MCF 10A (cell line): ENCODE data around the gene ELOVL5. TPM values are rescaled to one million over a fixed set of nuclear protein-coding genes. Genes with fewer than 3 reads are reported as not detected.

Source experiments
- BruUV-seq: library from RNA; stranded (reverse); fragments of 400-500 nt; replicated peaks from 2 replicates; lab custom pipeline; 2021; lab: Mats Ljungman, UMichigan
- CTCF ChIA-PET: fragments of 300-600 bp; sonication (Branson Sonifier 250); formaldehyde crosslinking; extraction: SDS; loops from one replicate; lab custom pipeline; 2021; ENCODE audit warnings: antibody characterized with exemption, inconsistent platforms; lab: Yijun Ruan, JAX
- POLR2A ChIA-PET: fragments of 300-600, 350-650 bp; sonication (Branson Sonifier 250); formaldehyde crosslinking; extraction: SDS; loops from one replicate; lab custom pipeline; 2020; ENCODE audit warnings: antibody characterized with exemption, inconsistent platforms; lab: Yijun Ruan, JAX
- DNase-seq: peaks from one replicate; pipeline ENCODE4 v3.0.0-alpha.2; 2018; ENCODE audit not compliant: unreplicated experiment
- H3K27ac Mint-ChIP-seq: one replicate; pipeline ENCODE4 v1.8.0; 2022; ENCODE audit warnings: mild to moderate bottlenecking, low read depth, mixed read lengths; ENCODE audit not compliant: unreplicated experiment
- H3K27me3 Mint-ChIP-seq: one replicate; pipeline ENCODE4 v1.8.0; 2022; ENCODE audit warnings: mixed read lengths; ENCODE audit not compliant: insufficient read depth, unreplicated experiment
- H3K36me3 Mint-ChIP-seq: one replicate; pipeline ENCODE4 v1.8.0; 2022; ENCODE audit warnings: mild to moderate bottlenecking, moderate library complexity, mixed read lengths; ENCODE audit not compliant: insufficient read depth, unreplicated experiment
- H3K4me1 Mint-ChIP-seq: one replicate; pipeline ENCODE4 v1.8.0; 2022; ENCODE audit warnings: mixed read lengths; ENCODE audit not compliant: insufficient read depth, unreplicated experiment
- H3K4me3 Mint-ChIP-seq: one replicate; pipeline ENCODE4 v1.8.0; 2022; ENCODE audit warnings: mild to moderate bottlenecking, moderate library complexity, mixed read lengths; ENCODE audit not compliant: unreplicated experiment
- H3K9me3 Mint-ChIP-seq: one replicate; pipeline ENCODE4 v1.8.0; 2022; ENCODE audit warnings: mixed read lengths; ENCODE audit not compliant: unreplicated experiment
- CTCF ChIP-seq: fragments of 200-600 bp; IDR thresholded peaks from one replicate; pipeline ENCODE4 v1.8.0; 2022; ENCODE audit warnings: antibody characterized with exemption, mild to moderate bottlenecking; ENCODE audit not compliant: unreplicated experiment
- intact Hi-C: fragments of 100-400 bp; cut with micrococcal nuclease; formaldehyde crosslinking; loops from 2 replicates; pipeline ENCODE4 v1.14.1; 2022
- total RNA-seq: library from RNA; stranded (reverse); gene quantifications from 2 replicates; pipeline ENCODE4 v1.2.3, GENCODE V29; 2022

ELOVL5 gene
- total RNA-seq, 1 experiment from 2014 or later = 58.3 TPM

- H3K9me3 Mint-ChIP-seq = no peaks in the 10 kb centered on the region
- peak; percentile 65 for DNase-seq
- peaks cover 41% of the 10 kb centered on the region for H3K4me1 Mint-ChIP-seq
- no peaks in the 10 kb centered on the region for H3K27me3 Mint-ChIP-seq
- H3K27ac Mint-ChIP-seq = peak overlapping the region; percentile 89
- BruUV-seq = no TSS peak
- no peak for TF ChIP-seq CTCF
- ChIA-PET POLR2A (interaction anchor here (0.7 to 3.1 kb wide), 13 partner anchors 11 to 492 kb away, joined by 3 to 22 read pairs (median 3); partner anchors contain the start of genes ELOVL5 and LRRC1), CTCF (interaction anchor here (0.8 to 1.8 kb wide), 4 partner anchors 180 to 348 kb away, joined by 3 to 4 read pairs (median 4); no protein-coding TSS in a partner anchor)
- peak overlapping the region; percentile 58 for H3K4me3 Mint-ChIP-seq
- intact Hi-C loops = loop anchor here (1.0 kb wide), 1 partner anchor 46 kb away; no protein-coding TSS in a partner anchor
- H3K36me3 Mint-ChIP-seq = peaks cover 6% of the 10 kb centered on the region
These were observed 45.9 kb downstream of the ELOVL5 start for GRCh38 chr6:53302678-53303360.

DNA sequence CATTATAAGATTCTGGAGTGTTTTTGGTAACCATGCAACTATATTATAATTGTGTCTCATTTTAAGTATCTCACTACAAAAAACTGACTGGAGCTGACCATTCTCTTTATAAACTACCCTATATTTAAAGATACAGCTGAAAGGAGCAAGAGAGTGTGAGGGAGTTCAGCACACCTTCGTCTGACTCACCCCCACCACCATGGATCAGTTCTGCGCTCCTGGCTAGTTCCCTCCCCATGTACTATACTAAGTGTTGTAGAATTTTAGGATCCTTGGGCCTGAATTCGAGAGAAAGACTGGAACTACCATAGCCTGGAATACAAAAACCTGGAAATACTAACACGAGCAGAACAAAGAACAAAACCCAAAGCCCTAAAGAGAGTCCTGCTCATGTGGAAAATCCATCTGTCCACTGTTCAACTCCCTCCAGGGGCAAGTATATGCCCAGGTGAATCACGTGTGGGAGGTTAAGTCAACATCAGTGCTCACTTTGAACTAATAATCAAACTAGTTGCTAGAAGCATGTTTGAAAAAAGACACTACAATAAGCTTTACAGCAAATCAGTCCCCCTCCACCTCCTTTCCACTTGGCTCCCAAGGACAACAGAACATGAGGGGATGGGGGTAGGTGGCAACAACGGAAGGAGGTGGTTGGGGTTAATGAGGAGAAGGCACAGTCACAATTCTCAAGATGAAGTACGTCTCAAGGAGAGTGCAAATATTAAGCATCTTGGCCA lies 46.8 kb downstream of the ELOVL5 start:
- ChIA-PET CTCF (interaction anchor here (0.6 to 1.8 kb wide), 10 partner anchors 24 to 433 kb away, joined by 3 to 7 read pairs (median 3); no protein-coding TSS in a partner anchor), POLR2A (interaction anchor here (0.6 to 3.1 kb wide), 10 partner anchors 10 to 493 kb away, joined by 3 to 22 read pairs (median 4); partner anchors contain the start of genes ELOVL5 and LRRC1)
- no peak for TF ChIP-seq CTCF
- Mint-ChIP-seq H3K4me3 (peak overlapping the region; percentile 42), H3K27ac (peak overlapping the region; percentile 89), H3K4me1 (peaks cover 40% of the 10 kb centered on the region), H3K9me3 (no peaks in the 10 kb centered on the region), H3K27me3 (no peaks in the 10 kb centered on the region), H3K36me3 (peaks cover 6% of the 10 kb centered on the region)
- TSS peak; percentile 64 for BruUV-seq
- intact Hi-C loops = loop anchor here (1.0 kb wide), 1 partner anchor 47 kb away; no protein-coding TSS in a partner anchor
- DNase-seq = no peak

GRCh38 chr6:53300656-53301551 lies 47.8 kb downstream of the ELOVL5 start:
- CTCF ChIA-PET = interaction anchor here (0.6 to 1.8 kb wide), 7 partner anchors 24 to 434 kb away, joined by 3 to 7 read pairs (median 3); no protein-coding TSS in a partner anchor

More at GRCh38 chr6:53300656-53301551, 47.8 kb downstream of the ELOVL5 start:
- POLR2A ChIA-PET = interaction anchor here (0.6 to 3.1 kb wide), 4 partner anchors 9 to 195 kb away, joined by 3 to 22 read pairs (median 4); no protein-coding TSS in a partner anchor
- intact Hi-C loops = no loop called here
- DNase-seq = no peak
- TF ChIP-seq CTCF = no peak
- Mint-ChIP-seq H3K4me3 (no peak overlapping the region), H3K36me3 (peaks cover 6% of the 10 kb centered on the region), H3K9me3 (no peaks in the 10 kb centered on the region), H3K27ac (peak overlapping the region; percentile 89), H3K27me3 (no peaks in the 10 kb centered on the region), H3K4me1 (peaks cover 34% of the 10 kb centered on the region)
- no TSS peak for BruUV-seq
